Endothelial cell of umbilical vein (primary cell): ENCODE measurements around the gene MYCL. TPM values are rescaled to one million over a fixed set of nuclear protein-coding genes. Genes with fewer than 3 reads are reported as not detected.

ENCODE experiments used
- BruUV-seq: library from RNA; stranded (reverse); fragments of 400-500 nt; replicated peaks from 2 replicates; lab custom pipeline; 2021; lab: Mats Ljungman, UMichigan
- CTCF ChIA-PET: fragments of 300-600, 350-600 bp; sonication (Branson Sonifier 250); formaldehyde crosslinking; loops from one replicate; lab custom pipeline; 2021; ENCODE audit warnings: antibody characterized with exemption, inconsistent platforms; lab: Charles Lee
- POLR2A ChIA-PET: fragments of 300-600, 350-600 bp; sonication (Branson Sonifier 250); formaldehyde crosslinking; loops from one replicate; lab custom pipeline; 2021; ENCODE audit warnings: antibody characterized with exemption, inconsistent platforms; lab: Charles Lee
- DNase-seq: peaks from one replicate; pipeline ENCODE4 v3.0.0-alpha.2; 2011; ENCODE audit warnings: low read depth, low spot score
- FAIRE-seq: peaks from 2 replicates; lab custom pipeline; 2011; peaks lifted over from hg19 to GRCh38; lab: Jason Lieb, UNC
- H2AFZ ChIP-seq: 2 replicates; pipeline ENCODE4 v1.6.0; 2012; ENCODE audit warnings: low read depth, low read length, control low read depth, inconsistent platforms
- H3K27ac ChIP-seq: 2 replicates; pipeline ENCODE4 v1.5.1; 2011; ENCODE audit warnings: low read depth, mild to moderate bottlenecking, control low read depth, low read length, moderate library complexity; ENCODE audit not compliant: insufficient read depth
- H3K27me3 ChIP-seq, 2 experiments: 2 replicates each; pipeline versions ENCODE4 v1.6.0 to v1.6.1; 2011; ENCODE audit warnings: low read length in 2 of 2, mixed read lengths in 1 of 2; ENCODE audit not compliant: control insufficient read depth in 2 of 2, insufficient read depth in 2 of 2
- H3K36me3 ChIP-seq, 2 experiments: 2 replicates in 1 of 2; 3 replicates in 1 of 2; pipeline ENCODE4 v1.5.1; 2011; ENCODE audit warnings: low read length in 2 of 2, mild to moderate bottlenecking in 1 of 2, moderate library complexity in 1 of 2; ENCODE audit not compliant: control insufficient read depth in 2 of 2, insufficient read depth in 2 of 2; ENCODE audit errors: extremely low read depth in 1 of 2
- H3K4me1 ChIP-seq: 3 replicates; pipeline ENCODE4 v1.5.1; 2011; ENCODE audit warnings: mild to moderate bottlenecking, low read length; ENCODE audit not compliant: control insufficient read depth, insufficient read depth; ENCODE audit errors: extremely low read depth
- H3K4me2 ChIP-seq: 2 replicates; pipeline ENCODE4 v1.6.1; 2011; ENCODE audit warnings: low read length, control low read depth, mixed read lengths; ENCODE audit not compliant: insufficient read depth
- H3K4me3 ChIP-seq, 3 experiments: fragments of 200-600 bp in 1 of 3; sonication (generic), shearing (Covaris generic) in 1 of 3; replicated peaks in 1 of 3; 2 replicates each; pipeline ENCODE4 v1.5.1; 2011 to 2016; ENCODE audit warnings: control low read depth in 3 of 3, low read length in 3 of 3, mild to moderate bottlenecking in 2 of 3, inconsistent platforms in 1 of 3, low read depth in 1 of 3, moderate library complexity in 1 of 3; ENCODE audit not compliant: insufficient read depth in 1 of 3
- H3K79me2 ChIP-seq: 2 replicates; pipeline ENCODE4 v1.6.0; 2012; ENCODE audit warnings: low read length, inconsistent platforms; ENCODE audit not compliant: control insufficient read depth, insufficient read depth
- H3K9ac ChIP-seq: replicated peaks from 2 replicates; pipeline ENCODE3; 2011; ENCODE audit warnings: low read length, control low read depth; ENCODE audit not compliant: insufficient read depth; ENCODE audit errors: extremely low read depth
- H3K9me1 ChIP-seq: replicated peaks from 3 replicates; pipeline ENCODE4 v1.6.0; 2011; ENCODE audit warnings: mild to moderate bottlenecking, low read length; ENCODE audit not compliant: control insufficient read depth, insufficient read depth; ENCODE audit errors: extremely low read depth
- H3K9me3 ChIP-seq: replicated peaks from 2 replicates; pipeline ENCODE4 v1.5.1; 2012; ENCODE audit warnings: low read length, inconsistent platforms; ENCODE audit not compliant: control insufficient read depth, insufficient read depth
- H4K20me1 ChIP-seq: replicated peaks from 2 replicates; pipeline ENCODE3; 2011; ENCODE audit warnings: mild to moderate bottlenecking, low read length; ENCODE audit not compliant: control insufficient read depth, insufficient read depth; ENCODE audit errors: extremely low read depth
- CTCF ChIP-seq, 2 donors: IDR thresholded peaks; 1 replicate in 1 of 2; 2 replicates in 1 of 2; pipeline ENCODE4 v1.5.1; 2011; ENCODE audit warnings: low read length in 2 of 2, mild to moderate bottlenecking in 2 of 2, moderate library complexity in 2 of 2, control low read depth in 1 of 2, inconsistent platforms in 1 of 2, low read depth in 1 of 2; ENCODE audit not compliant: insufficient read depth in 1 of 2; ENCODE audit errors: extremely low read depth in 1 of 2
- EZH2 ChIP-seq: IDR thresholded peaks from 2 replicates; pipeline ENCODE4 v1.6.1; 2012; ENCODE audit warnings: borderline replicate concordance, low read depth, mild to moderate bottlenecking, moderate library complexity, low read length, inconsistent platforms; ENCODE audit not compliant: severe bottlenecking
- FOS ChIP-seq: IDR thresholded peaks from 2 replicates; pipeline ENCODE4 v1.6.1; 2011; ENCODE audit warnings: mild to moderate bottlenecking, low read length, moderate library complexity, borderline replicate concordance; ENCODE audit not compliant: insufficient read depth
- GATA2 ChIP-seq: IDR thresholded peaks from 2 replicates; pipeline ENCODE4 v1.7.0; 2011; ENCODE audit warnings: low read depth, mild to moderate bottlenecking, moderate library complexity, mixed read lengths, low read length; ENCODE audit not compliant: insufficient read length, insufficient read depth
- JUN ChIP-seq: IDR thresholded peaks from 2 replicates; pipeline ENCODE4 v1.6.1; 2011; ENCODE audit warnings: borderline replicate concordance, low read depth; ENCODE audit not compliant: insufficient read length, insufficient read depth
- MAX ChIP-seq: IDR thresholded peaks from 2 replicates; pipeline ENCODE4 v1.6.1; 2011; ENCODE audit not compliant: insufficient read depth, insufficient read length
- MYC ChIP-seq: IDR thresholded peaks from one replicate; pipeline ENCODE4 v1.6.1; 2011; ENCODE audit warnings: mild to moderate bottlenecking, low read depth, low read length
- POLR2A ChIP-seq: IDR thresholded peaks from 2 replicates; pipeline ENCODE4 v1.6.1; 2012; ENCODE audit warnings: low read depth, mild to moderate bottlenecking, control low read depth, low read length
- POLR2AphosphoS5 ChIP-seq: IDR thresholded peaks from 2 replicates; pipeline ENCODE4 v1.6.1; 2012; ENCODE audit warnings: low read depth, mild to moderate bottlenecking, control low read depth, low read length, moderate library complexity; ENCODE audit not compliant: insufficient read depth
- dilution Hi-C: fragments of 300-500 bp; cut with MboI; formaldehyde crosslinking; loops from one replicate; pipeline ENCODE4 v1.15.0; 2019; ENCODE audit warnings: low sequenced_read_pairs; ENCODE audit not compliant: extremely low pct_ligation_motif_present
- intact Hi-C: fragments of 100-400 bp; cut with micrococcal nuclease; formaldehyde crosslinking; loops from one replicate; pipeline ENCODE4 v1.10.0; 2022
- polyA plus RNA-seq, 4 experiments: library from polyadenylated mRNA; depleted of rRNA in 3 of 4; stranded (reverse) in 3 of 4; unstranded in 1 of 4; fragments of >200 nt; gene quantifications; 2 replicates each; pipeline versions ENCODE4 v1.2.1 to v1.2.3, GENCODE V29; 2011 to 2012; ENCODE audit warnings: missing spikeins in 1 of 4
- total RNA-seq: library from RNA; stranded (reverse); gene quantifications from 2 replicates; pipeline ENCODE4 v1.2.3, GENCODE V29; 2021

MYCL gene
- total and polyA plus RNA-seq, 2 donors (not counting 3 experiments of a cell fraction or from before 2014, with no cell fraction given), result 1.3 to 2.1 TPM

GRCh38 chr1:39872698-39873097 is 29.0 kb downstream of the MYCL start:
- H3K9me3 ChIP-seq, result no peaks in the 10 kb centered on the region
- H3K4me3 ChIP-seq, result no peak overlapping the region
- H3K9ac ChIP-seq, result no peak overlapping the region
- intact Hi-C loops (no loop called here), dilution Hi-C loops (no loop called here)
- TF ChIP-seq POLR2A (no peak), POLR2AphosphoS5 (no peak), GATA2 (no peak), CTCF (IDR thresholded peaks at IDR 0.05; ENCODE audit: extremely low read depth in 1 of 2, insufficient read depth in 1 of 2, low read depth in 1 of 2, low read length in 2 of 2) (no peak), MYC (no peak), MAX (no peak), EZH2 (no peak), FOS (no peak), JUN (no peak)
- no peaks in the 10 kb centered on the region for H3K4me1 ChIP-seq
- FAIRE-seq, result no peak
- POLR2A ChIA-PET, result interaction anchor here (0.6 kb wide), 1 partner anchor 146 kb away, joined by 3 read pairs; no protein-coding TSS in a partner anchor
- peaks cover 58% of the 10 kb centered on the region for H3K79me2 ChIP-seq
- no peaks in the 10 kb centered on the region for H4K20me1 ChIP-seq
- no peaks in the 10 kb centered on the region for H3K36me3 ChIP-seq
- no peak for DNase-seq
- no peaks in the 10 kb centered on the region for H3K9me1 ChIP-seq
- H2AFZ ChIP-seq, result no peak overlapping the region
- H3K27ac ChIP-seq, result no peak overlapping the region
- no peak overlapping the region for H3K4me2 ChIP-seq
- CTCF ChIA-PET, result interaction anchor here (0.5 to 1.5 kb wide), 5 partner anchors 14 to 626 kb away, joined by 3 to 4 read pairs (median 4); no protein-coding TSS in a partner anchor
- no TSS peak for BruUV-seq
- H3K27me3 ChIP-seq, result no peaks in the 10 kb centered on the region
